ENCODE results near the gene TTLL11.

Gene TTLL11

DNA sequence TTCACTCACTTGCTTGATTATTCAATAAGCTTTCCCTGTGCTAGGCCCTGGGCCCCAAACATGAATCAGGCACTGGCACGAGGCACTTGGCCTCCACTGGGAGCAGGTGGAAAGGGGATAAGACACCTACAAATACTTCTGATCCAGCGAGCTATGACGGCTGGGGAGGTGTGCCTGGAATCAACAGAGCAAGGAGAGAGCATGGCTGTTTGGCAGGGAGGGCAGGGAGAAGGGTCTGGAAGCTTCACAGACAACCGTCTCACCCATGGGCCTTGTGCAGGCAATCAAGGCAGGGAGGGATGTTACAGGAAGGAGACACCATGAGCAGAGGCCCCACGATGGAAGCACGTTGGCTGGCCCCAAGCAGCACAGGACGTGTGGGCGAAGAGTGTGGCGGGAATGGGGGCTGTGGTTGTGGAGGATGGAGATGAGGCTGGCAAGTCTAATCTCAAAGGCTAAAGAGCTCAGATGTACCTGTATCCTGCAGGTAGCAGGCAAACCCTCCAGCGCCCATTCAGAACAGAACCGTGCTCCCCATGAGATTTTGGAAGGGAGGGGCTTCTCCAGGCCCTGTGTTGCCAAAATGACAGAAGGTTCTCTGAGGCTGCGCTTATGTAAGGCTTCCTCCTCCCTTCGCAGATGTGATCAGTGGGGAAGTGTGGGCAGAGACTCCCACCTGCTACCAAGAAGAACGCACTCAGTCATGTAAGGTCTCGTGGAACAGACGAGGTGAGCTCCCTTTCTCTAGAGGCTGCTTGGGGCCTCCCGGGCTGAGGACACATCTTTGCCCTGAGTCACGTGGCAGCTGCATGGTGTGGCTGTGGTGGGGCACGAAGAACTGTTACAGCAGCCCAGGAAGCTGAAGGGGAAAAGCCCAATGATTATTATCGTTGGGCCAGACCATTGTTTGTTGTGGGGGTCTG lies 252.0 kb downstream of the TTLL11 start:
- DNase-seq (ENCODE audit: low spot score) = no peak

DNA sequence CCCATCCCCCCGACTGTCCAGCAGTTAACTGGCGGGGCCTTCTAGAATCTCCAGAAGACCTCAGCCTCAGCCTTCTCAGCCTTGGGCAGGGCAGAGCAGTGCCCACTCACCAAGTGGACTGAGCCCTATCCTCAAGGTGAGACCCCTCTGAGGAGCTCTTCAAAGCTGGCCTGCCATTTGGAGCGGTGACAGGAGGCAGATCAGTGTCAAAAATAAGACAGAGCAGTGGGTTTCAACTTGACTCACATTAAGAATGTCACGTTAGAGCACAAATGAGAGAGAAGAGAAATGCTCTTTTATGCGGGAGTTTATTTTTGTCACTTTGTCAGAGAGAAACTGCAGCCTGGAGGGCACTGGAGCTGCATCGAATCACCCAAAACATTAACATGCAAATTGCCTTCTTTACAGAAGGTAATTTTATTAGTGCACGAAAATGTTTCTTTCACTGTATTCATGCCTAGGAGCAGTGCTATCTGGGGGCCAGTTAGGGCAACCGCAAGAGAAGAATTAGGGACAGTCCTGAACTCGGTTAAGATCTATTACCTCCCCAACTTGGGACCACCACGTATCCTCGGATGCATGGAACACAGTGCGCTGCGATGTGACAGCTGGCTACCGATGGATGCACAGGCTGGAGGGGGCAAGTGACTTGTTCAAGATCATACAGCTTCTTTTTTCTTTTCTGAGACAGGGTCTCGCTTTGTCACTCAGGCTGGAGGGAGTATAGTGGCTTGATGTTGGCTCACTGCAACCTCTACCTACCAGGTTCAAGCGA lies 253.2 kb downstream of the TTLL11 start:
- DNase-seq (ENCODE audit: low spot score) = peak; percentile 56
- TF ChIP-seq, protein P1, sequence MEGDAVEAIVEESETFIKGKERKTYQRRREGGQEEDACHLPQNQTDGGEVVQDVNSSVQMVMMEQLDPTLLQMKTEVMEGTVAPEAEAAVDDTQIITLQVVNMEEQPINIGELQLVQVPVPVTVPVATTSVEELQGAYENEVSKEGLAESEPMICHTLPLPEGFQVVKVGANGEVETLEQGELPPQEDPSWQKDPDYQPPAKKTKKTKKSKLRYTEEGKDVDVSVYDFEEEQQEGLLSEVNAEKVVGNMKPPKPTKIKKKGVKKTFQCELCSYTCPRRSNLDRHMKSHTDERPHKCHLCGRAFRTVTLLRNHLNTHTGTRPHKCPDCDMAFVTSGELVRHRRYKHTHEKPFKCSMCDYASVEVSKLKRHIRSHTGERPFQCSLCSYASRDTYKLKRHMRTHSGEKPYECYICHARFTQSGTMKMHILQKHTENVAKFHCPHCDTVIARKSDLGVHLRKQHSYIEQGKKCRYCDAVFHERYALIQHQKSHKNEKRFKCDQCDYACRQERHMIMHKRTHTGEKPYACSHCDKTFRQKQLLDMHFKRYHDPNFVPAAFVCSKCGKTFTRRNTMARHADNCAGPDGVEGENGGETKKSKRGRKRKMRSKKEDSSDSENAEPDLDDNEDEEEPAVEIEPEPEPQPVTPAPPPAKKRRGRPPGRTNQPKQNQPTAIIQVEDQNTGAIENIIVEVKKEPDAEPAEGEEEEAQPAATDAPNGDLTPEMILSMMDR (IDR thresholded peaks at IDR 0.05; ENCODE audit: extremely low read depth, missing control alignments) = no peak

More for the DNA sequence above, 252.0 kb downstream of the TTLL11 start:
- TF ChIP-seq, protein P1 (IDR thresholded peaks at IDR 0.05; ENCODE audit: extremely low read depth, missing control alignments) = no peak

DNA sequence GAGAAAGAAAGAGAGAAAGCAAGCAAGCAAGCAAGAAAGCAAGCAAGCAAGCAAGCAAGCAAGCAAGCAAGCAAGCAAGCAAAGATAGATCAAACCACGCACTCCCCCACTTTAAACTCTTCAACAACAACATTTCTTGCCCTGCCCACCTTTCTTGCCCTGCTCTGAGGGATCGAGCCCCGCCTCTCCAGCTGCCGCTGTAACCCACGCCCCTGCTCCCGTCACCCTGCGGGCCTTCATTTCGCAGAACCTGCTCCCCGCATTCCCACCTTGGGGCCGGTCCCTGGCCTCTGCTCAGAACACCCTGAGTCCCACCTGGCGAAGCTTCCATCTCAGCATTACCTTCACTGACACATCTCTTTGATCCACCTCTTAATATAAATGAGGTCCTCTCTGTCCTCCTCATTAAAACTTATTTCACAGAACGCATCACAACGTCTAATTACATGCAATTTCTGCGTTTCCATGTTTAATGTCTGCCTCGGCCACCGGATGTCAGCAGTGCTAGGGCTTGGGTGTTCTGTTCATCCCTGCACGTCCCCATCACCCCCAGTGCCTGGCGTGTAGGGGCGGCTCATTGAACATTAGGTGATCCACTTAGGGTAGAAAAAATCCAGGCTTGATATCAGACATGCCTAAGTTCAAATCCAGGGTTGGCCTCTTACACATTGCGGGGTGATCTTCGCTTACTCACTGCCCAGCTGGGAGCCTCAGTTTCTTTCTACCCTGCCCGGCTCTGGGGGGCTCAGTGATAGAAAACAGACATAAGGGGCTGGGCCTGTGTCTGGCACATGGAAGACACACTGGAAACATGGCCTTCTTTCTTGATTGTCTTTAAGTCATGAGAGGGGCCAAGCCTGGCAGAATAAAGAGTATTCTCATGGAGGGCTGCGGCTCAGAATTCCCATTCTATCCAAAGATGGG lies 254.1 kb downstream of the TTLL11 start:
- DNase-seq (ENCODE audit: low spot score) = no peak
- TF ChIP-seq, protein P1 (IDR thresholded peaks at IDR 0.05; ENCODE audit: extremely low read depth, missing control alignments) = no peak

DNA sequence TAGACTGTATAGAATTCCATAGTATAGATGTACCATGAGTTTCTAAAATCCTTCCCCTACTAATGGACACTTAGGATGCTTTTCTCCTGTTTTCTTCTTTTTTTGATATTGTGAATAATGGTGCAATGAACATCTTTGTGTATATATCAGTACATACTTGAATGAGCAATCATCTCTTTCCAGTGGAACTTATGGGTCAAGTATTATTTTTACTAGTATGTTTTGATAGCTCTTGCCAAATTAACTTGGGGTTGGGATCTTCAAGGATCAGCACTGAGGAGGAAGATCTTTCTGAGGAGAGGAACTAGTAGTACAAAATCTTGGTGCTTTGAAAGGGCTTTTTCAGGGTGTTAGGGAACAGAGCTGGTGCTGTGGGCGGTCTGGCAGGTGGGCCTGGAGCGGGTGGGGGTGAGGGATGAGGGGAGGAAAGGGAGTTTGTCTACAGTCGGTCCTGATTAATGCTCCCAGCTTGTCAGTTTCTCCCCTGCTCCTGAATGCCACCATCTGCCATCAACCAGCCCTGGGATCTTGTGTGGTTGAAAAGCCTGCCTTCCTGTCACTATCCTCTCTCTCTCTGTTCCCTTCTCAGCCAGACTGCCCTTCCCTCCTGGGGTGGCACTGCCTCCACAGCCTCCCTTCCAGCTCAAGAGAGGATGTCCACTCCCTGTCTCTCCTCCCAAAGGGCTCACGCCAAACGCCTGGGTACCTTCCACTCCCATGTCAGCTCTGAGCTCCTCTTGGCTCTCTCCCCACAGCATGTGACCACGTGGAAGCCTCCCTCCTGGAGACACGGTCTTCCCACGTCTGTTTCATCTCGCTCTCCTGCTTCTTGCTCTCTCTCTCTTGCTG lies 255.8 kb downstream of the TTLL11 start:
- no peak for DNase-seq (ENCODE audit: low spot score)
- TF ChIP-seq, protein P1 (IDR thresholded peaks at IDR 0.05; ENCODE audit: extremely low read depth, missing control alignments) = no peak

DNA sequence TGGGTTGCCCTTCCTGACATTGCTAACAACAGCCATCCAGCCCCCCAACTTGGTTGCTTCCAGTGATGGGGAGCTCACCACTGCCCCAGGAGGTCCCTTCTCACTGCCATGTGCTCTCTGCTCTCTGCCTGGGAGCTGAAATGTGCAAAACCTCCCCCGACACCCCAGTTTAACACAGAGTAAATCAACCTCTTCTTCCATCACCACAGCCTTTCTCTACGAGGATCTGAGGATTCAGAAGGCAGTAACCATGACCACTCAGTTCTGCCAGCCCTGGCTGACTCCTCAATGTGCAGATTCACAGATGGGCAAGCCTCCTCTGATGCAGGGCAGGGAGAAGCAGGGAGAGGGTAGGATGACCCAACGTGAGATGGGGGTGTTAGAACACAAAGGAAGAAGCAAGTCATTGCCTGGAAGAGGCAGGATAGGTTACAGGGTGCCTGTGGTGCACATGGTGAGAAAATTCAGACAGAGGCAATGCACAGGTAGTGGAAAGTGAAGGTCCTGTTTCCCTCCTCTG lies 256.7 kb downstream of the TTLL11 start:
- no peak for DNase-seq (ENCODE audit: low spot score)
- TF ChIP-seq, protein P1 (IDR thresholded peaks at IDR 0.05; ENCODE audit: extremely low read depth, missing control alignments) = no peak
